MG63 (cell line): ENCODE results near the gene RABGEF1. TPM values are rescaled to one million over a fixed set of nuclear protein-coding genes. Genes with fewer than 3 reads are reported as not detected.
"Not testable (repeated sequence)": the region's sequence is repeated elsewhere in the genome, so short reads cannot be mapped to it uniquely, and the experiment has no call there.

ENCODE experiments used
- DNase-seq: peaks from one replicate; pipeline ENCODE4 v3.0.0-alpha.2; 2020
- H3K27me3 ChIP-seq: fragments of 250-450 bp; sonication (Bioruptor Pico); 2 replicates; pipeline ENCODE4 v1.5.1; 2020; ENCODE audit warnings: mild to moderate bottlenecking, moderate library complexity
- H3K36me3 ChIP-seq: fragments of 250-450 bp; sonication (Bioruptor Pico); 2 replicates; pipeline ENCODE4 v1.5.1; 2020; ENCODE audit warnings: mild to moderate bottlenecking, moderate library complexity
- H3K4me3 ChIP-seq: fragments of 250-450 bp; sonication (Bioruptor Pico); 2 replicates; pipeline ENCODE4 v1.5.1; 2020; ENCODE audit warnings: mild to moderate bottlenecking, moderate library complexity
- H3K9me3 ChIP-seq: fragments of 250-450 bp; sonication (Bioruptor Pico); 2 replicates; pipeline ENCODE4 v1.5.1; 2020; ENCODE audit warnings: mild to moderate bottlenecking, moderate library complexity
- total RNA-seq: library from RNA; depleted of rRNA; stranded (reverse); fragments of >200 nt; shearing (Covaris generic); gene quantifications from 2 replicates; pipeline ENCODE4 v1.2.3, GENCODE V29; 2014; ENCODE audit warnings: low replicate concordance

Gene RABGEF1
- total RNA-seq, 1 experiment from 2014 or later: 12.2 TPM

DNA sequence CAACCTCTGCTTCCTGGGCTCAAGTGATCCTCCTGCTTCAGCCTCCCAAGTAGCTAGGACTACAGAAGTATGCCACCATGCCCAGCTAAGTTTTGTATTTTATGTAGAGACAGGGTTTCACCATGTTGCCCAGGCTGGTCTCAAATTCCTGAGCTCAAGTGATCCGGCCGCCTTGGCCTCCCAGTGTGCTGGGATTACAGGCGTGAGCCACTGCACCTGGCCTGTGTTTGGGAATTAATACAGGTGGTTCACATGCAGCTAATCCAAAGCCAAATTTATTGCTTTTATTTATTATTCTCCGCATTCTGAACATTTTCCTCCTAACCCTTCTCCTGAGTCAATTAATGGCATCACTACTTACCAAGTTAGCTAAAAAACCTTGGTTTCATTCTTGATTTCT, 33.2 kb downstream of the RABGEF1 start:
- not testable (repeated sequence) for DNase-seq, H3K27me3 ChIP-seq, H3K9me3 ChIP-seq, H3K4me3 ChIP-seq
- peaks cover 19% of the 10 kb centered on the region for H3K36me3 ChIP-seq

DNA sequence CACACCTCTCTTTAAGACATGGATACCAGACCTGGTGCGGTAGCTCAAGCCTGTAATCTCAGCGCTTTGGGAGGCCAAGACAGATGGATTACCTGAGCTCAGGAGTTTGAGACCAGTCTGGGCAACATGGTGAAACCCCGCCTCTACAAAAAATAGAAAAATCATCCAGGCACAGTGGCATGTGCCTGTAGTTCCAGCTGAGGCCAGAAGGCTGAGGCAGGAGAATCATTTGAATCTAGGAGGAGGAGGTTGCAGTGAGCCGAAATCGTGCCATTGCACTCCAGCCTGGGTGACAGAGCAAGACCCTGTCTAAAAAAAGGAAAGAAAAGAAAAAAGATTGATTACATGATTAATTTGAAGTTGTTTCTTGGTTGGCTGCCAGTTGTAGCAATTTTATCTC, 35.9 kb downstream of the RABGEF1 start:
- DNase-seq, H3K27me3 ChIP-seq, H3K9me3 ChIP-seq, H3K4me3 ChIP-seq: not testable (repeated sequence)
- peaks cover 16% of the 10 kb centered on the region for H3K36me3 ChIP-seq

DNA sequence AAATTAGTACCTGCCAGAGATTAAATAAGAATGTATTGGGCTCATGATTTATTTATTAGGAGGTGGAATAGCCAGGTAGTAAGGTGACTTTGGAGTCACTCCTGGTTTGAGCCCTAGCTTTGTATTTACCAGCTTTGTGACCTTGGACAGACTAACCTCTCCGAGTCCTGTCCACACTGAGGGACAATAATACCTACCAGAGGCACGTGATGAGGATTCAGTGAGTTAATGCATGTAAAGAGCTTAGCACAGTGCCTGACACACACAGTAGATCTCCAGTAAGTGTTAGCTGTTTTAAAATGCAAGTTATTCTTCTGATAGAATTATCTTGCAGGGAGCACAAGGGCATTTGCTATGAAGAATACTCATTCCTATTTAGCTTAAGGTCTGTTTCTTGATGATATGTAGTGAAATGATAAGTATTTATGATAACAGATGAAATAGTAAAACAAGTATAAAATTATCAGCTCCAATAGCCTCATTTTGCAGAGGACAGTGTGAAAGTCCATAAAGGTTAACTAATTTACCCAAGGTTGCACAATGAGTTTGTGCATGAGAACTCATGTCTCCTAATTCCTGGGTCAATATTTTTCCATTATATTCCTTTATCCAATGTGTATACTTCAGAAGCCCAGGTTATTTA, 36.4 kb downstream of the RABGEF1 start:
- no peaks in the 10 kb centered on the region for H3K27me3 ChIP-seq

DNA sequence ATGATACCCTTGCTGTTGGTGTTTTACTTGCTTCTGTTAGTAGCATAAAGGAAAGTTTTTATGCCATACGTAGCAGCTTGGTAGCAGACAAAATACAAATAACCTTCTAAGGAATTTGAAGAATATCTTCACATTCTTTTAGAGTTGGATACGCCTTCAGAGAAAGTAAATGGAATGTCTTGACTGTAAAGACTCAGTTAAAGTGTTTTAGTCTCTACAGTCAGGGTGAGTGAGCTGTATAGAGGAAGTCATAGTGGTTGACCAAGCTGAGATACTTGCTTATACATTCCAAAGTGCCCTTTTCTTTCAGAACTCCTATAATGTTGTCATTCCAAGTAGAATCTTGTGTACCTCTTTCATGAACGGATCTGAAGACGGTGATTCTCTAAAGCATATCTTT, 37.7 kb downstream of the RABGEF1 start:
- no peaks in the 10 kb centered on the region for H3K27me3 ChIP-seq
- peaks cover 21% of the 10 kb centered on the region for H3K36me3 ChIP-seq
- no peaks in the 10 kb centered on the region for H3K9me3 ChIP-seq
- no peak for DNase-seq
- H3K4me3 ChIP-seq: no peak overlapping the region

More for the DNA sequence above, 36.4 kb downstream of the RABGEF1 start:
- Histone ChIP-seq H3K36me3 (peaks cover 21% of the 10 kb centered on the region), H3K4me3 (no peak overlapping the region), H3K9me3 (no peaks in the 10 kb centered on the region)
- no peak for DNase-seq

DNA sequence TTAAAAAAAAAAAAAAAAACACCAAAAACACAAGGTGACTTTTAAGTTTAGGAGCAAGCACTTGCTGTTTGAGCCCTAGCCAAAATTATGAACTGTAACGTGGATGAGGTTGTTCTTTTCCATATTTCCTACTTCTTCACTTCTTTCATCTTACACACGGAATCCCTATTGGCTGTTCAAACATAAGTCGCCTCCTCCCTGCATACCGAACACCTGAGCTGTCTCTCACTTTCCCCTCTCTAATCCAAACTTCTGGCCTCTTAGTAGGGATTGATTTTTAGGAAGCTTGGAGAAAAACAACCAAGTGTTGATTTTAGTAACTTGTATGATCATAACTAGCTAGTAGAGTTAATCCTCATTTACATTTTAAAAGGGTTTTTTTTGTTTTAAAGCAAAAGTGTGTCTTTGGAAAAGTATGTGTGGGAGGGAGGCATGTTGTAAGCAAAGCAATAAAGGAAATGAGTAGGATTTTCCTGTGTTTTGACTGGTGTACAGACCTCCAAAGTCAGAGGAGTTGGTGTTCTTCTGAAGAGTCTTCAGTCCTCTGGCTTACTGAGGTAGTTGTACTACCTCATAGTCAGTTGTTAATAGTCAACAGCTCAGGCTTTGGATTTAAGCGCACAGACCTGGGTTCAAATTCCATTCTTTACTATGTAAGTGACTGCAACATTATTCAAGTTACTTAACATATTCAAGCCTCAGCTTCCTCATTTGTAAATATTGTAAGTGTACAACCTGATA, 39.3 kb downstream of the RABGEF1 start:
- Histone ChIP-seq H3K4me3 (no peak overlapping the region), H3K9me3 (no peaks in the 10 kb centered on the region), H3K27me3 (no peaks in the 10 kb centered on the region), H3K36me3 (peaks cover 25% of the 10 kb centered on the region)
- no peak for DNase-seq

DNA sequence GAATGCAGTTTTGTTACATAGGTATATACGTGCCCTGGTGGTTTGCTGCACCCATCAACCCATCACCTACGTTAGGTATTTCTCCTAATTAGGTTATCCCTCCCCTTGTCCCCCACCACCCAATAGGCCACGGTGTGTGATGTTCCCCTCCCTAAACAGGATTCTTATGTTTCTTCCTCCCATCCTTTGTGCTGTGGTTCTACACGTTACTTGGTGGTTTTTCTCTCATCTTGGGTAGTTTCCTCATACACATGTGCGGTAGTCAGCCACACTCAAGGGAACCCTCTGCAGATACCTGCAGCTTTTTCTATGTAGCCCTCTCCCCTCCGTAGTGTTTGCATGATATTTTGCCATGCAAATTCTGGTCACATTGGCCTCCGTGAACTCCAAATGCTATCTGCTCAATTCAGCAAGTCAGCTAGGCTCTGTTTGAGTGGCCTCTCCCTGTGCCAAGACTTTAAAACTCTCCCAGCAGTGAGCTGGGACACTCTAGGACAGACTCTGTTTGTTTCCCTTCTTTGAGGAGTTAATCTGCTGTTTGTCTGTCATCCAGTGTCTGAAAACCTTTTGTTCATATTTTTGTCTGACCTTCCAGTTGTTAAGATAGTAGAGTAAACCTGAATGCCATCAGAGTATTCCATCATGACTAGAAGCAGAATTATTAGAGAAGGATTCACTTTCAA, 41.0 kb downstream of the RABGEF1 start:
- Histone ChIP-seq H3K36me3 (peaks cover 18% of the 10 kb centered on the region), H3K27me3 (no peaks in the 10 kb centered on the region), H3K4me3 (no peak overlapping the region), H3K9me3 (no peaks in the 10 kb centered on the region)
- no peak for DNase-seq

DNA sequence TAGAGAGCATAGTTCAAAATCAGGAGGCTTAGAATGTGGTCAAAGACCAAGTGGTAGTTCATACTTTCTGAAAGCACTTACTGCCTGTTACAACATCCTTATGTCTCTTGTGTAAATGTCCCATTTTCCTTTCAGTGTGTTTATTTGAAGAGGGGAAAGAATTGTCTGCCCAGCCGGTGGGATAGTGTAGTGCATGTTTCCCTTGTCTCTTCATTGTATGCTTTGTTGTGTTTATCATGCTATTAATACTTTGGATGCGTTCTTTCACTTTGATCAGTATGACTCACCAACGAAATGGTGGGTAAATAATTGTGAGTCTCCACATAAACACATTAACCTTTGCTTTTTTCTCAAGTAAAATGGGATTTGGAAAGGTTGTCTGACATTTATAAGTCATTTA, 42.3 kb downstream of the RABGEF1 start:
- not testable (repeated sequence) for DNase-seq, H3K9me3 ChIP-seq, H3K4me3 ChIP-seq, H3K27me3 ChIP-seq
- H3K36me3 ChIP-seq: peaks cover 16% of the 10 kb centered on the region

DNA sequence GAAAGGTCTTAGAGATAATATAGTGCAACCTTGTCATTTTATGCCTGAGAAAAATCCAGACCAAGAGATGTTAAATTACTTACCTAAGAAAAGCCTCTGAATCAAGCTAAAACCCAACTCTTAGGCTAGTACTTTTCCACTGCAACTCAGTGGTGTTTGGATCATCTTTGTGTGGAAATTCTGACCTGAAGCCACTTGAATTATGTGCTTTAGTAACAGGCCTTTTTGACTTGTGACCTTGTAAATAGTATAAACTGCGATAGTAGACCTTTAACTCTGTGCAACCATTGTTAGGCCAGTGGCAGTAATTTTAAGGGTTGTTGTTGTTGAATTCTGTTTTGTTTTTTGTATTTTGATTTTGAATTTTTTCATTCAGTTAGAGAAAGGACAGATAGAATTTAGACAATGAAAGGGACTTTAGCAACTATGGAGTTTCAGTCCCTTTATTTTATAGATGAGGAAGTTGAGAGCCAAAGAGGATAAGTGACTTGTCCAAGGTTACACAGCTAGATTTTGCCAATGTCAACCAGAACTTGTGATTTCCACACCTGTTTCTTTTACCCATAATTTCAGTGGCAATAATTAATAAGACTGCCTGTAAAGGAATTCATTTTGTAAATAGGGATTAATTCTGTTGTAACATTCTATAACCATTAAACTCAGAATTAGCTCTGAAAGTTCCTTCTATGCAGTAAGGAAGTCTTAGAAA, 43.5 kb downstream of the RABGEF1 start:
- H3K4me3 ChIP-seq, H3K27me3 ChIP-seq, H3K9me3 ChIP-seq, DNase-seq: not testable (repeated sequence)
- peaks cover 17% of the 10 kb centered on the region for H3K36me3 ChIP-seq

DNA sequence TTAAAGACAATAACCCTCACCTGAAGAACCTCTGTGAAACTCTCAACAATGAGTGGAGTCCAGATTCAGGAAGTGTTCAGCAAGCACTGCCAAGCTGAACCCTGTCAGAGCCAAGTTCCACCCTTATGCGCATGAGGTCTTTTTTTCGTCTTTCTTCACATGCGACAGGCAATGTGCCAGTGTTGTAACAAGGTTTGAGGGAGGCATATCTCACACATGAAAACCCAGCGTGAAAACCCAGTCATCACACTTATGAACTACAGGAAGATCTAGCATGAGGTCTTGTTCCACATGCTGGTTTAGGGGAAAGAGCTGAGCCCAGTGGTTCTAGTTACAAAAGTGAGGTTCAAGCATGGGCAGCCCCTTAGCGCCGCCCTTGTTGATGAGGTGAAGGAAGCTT, 49.7 kb downstream of the RABGEF1 start:
- no peaks in the 10 kb centered on the region for H3K9me3 ChIP-seq
- H3K27me3 ChIP-seq: no peaks in the 10 kb centered on the region
- no peak overlapping the region for H3K4me3 ChIP-seq
- DNase-seq: no peak
- peaks cover 6% of the 10 kb centered on the region for H3K36me3 ChIP-seq

DNA sequence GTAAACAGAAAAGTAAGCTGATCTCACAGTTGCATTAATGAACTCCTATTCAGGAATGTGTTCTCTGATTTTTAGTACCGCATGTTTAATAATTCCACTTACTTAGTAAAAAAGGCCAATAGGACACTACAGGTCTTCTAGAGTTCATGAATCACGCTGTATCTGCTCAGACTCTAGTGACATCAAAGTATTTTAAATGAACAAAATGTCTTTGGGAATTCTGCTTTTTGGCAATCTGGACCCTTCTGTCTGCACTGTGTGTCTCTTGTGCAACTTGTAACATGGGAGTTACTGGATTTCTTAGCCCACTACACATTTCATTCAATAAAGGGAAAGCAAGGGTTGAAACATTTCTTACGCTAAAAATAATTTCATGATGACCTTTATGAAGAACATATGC, 50.2 kb downstream of the RABGEF1 start:
- H3K36me3 ChIP-seq: peaks cover 4% of the 10 kb centered on the region

DNA sequence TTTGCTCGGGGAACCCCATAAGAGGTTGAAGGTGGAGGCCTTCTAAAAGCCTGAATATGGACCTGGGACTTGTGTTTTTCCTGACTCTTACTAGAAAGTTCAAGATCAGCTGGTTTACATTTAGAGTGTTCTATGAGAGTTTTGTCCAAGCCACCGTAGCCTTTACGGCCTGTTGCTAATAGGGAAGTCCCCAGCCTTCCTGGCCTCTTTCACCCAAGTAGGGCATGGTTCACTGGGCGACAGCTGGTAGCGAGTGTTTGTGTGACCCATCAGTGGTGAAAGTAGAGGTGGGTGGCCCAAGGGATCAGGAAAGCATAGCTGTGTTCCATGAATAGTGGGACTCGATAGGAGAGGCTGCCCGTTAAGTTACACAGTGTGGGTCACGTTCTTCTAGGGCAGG, 60.1 kb downstream of the RABGEF1 start:
- H3K9me3 ChIP-seq: no peaks in the 10 kb centered on the region
- no peaks in the 10 kb centered on the region for H3K27me3 ChIP-seq
- peaks cover 12% of the 10 kb centered on the region for H3K36me3 ChIP-seq
- no peak for DNase-seq
- H3K4me3 ChIP-seq: no peak overlapping the region

More for the DNA sequence above, 50.2 kb downstream of the RABGEF1 start:
- no peaks in the 10 kb centered on the region for H3K27me3 ChIP-seq
- DNase-seq: no peak
- H3K4me3 ChIP-seq: no peak overlapping the region
- no peaks in the 10 kb centered on the region for H3K9me3 ChIP-seq

DNA sequence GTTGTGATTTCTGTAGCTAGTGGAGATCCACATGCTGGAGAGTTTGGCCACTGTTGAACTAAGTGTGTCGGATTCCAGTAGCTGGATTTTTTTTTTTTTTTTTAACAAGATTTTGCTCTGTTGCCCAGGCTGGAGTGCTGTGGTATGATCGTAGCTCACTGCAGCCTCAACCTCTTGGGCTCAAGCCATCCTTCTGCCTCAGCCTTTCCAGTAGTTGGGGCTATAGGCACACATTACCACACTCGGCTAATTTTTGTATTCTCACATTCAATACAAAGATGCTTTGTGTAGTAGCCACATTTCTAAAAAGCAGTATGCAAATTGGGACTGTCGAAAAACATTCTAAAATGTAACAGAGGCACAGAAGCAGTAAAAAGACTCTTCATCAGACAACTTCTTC, 63.5 kb downstream of the RABGEF1 start:
- H3K9me3 ChIP-seq: no peaks in the 10 kb centered on the region
- no peaks in the 10 kb centered on the region for H3K27me3 ChIP-seq
- H3K36me3 ChIP-seq: peaks cover 19% of the 10 kb centered on the region
- DNase-seq: no peak
- no peak overlapping the region for H3K4me3 ChIP-seq

DNA sequence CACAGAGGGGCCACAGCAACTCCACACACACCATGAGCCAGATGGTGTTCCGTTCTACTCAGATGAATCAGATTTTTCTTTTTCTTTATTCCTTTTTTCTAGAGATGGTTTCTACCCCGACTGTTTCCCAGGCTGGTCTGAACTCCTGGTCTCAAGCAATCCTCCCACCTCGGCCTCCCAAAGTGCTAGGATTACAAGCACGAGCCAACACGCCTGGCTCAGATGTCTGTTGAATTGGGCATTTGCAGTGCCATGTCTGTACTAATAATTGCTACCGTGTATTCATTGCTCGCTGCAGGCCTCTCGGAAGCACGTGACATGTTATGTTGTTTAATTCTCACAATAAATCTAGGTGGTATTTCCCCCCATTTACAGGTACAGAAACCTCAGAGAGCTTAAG, 67.2 kb downstream of the RABGEF1 start:
- Histone ChIP-seq H3K9me3 (no peaks in the 10 kb centered on the region), H3K36me3 (peaks cover 35% of the 10 kb centered on the region), H3K27me3 (no peaks in the 10 kb centered on the region), H3K4me3 (no peak overlapping the region)
- DNase-seq: no peak

DNA sequence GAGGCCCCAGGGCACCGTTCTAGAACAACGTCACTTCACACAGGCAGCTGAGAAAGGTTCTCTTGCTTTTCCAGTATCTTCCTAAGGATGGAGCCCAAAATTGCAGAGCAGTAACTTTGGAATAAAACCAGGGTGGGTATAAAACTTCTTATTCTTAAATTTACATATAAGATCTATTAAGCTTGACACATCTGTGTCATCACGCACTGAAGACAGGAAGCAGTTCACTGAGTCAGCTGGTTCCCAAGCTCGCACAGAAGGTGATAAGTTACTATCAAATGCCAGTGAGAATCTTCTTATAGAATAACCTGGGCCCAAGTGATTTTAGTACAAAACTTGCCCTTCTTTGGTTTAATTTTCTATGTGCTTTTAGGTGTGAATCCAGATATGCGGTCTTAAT, 70.2 kb downstream of the RABGEF1 start:
- Histone ChIP-seq H3K4me3 (no peak overlapping the region), H3K27me3 (no peaks in the 10 kb centered on the region), H3K9me3 (no peaks in the 10 kb centered on the region), H3K36me3 (peaks cover 35% of the 10 kb centered on the region)
- DNase-seq: no peak

DNA sequence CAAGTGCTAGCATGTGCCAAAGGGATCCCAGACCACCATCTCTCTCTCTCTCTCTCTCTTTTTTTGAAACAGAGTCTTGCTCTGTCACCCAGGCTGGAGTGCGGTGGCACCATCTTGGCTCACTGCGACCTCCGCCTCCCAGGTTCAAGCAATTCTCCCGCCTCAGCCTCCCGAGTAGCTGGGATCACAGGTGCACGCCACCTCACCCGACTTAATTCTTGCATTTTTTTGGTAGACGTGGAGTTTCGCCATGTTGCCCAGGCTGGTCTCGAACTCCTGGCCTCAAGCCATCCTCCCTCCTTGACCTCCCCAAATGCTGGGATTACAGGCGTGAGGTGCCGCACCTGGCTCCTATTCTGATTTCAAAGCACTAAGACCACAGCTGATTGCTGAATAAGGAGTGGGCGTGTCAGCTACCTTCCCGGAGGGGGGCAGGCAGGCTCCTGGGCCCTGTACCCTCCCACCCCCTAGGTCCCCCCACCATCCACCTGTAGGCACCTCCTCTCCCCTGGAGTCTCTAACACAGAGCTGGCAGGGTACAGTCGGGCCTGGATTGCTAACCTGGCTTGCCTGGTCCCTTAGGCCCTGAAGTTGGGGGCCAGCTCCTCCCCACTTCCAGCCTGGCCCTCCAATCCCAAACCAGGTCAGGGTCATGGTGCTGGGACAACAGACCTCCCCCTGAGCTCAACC, 74.8 kb downstream of the RABGEF1 start:
- not testable (repeated sequence) for DNase-seq, H3K27me3 ChIP-seq

DNA sequence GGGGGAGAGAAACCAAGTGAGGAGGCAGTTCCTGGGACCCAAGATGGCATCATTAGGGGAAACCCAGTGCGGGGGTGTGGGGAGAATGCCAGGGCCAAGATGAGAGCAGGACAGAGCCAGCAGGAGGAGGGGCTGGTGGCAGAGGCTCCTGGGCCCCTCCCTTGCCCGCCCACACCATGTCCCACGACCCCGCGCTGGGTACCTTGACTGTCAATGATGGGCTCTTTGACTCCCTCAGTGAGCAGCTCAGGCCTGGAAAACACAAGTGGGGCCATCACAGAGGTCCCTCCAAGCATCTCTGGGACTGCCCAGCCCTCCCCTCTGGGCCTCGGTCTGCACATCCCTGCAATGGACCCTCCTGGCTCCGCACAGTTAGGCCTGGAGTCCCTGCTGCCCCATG, 75.4 kb downstream of the RABGEF1 start:
- DNase-seq: no peak
- no peaks in the 10 kb centered on the region for H3K27me3 ChIP-seq
- H3K36me3 ChIP-seq: peaks cover 7% of the 10 kb centered on the region
- no peaks in the 10 kb centered on the region for H3K9me3 ChIP-seq
- H3K4me3 ChIP-seq: no peak overlapping the region

More for the DNA sequence above, 74.8 kb downstream of the RABGEF1 start:
- H3K4me3 ChIP-seq, H3K9me3 ChIP-seq: not testable (repeated sequence)
- H3K36me3 ChIP-seq: peaks cover 11% of the 10 kb centered on the region

DNA sequence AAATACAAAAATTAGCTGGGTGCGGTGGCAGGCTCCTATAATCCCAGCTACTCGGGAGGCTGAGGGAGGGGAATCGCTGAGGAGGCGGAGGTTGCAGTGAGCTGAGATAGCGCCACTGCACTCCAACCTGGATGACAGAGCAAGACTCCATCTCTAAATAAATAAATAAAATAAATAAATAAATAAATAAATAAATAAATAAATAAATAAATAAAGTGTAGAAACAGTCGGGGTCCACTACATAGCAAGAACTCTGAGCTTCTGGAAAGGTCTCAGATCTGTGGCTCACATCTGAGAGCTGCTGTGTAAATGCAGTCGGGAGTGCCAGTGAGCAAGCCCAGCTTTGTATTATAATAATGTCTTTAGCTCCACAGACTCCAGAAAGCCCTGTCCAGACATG, 76.1 kb downstream of the RABGEF1 start:
- H3K27me3 ChIP-seq, H3K9me3 ChIP-seq, H3K4me3 ChIP-seq, H3K36me3 ChIP-seq, DNase-seq: not testable (repeated sequence)
